ENCODE results near the gene RAB36.
A peak's percentile ranks its signal among the peaks of the same experiment; 100 is the strongest.

The RAB36 gene

GRCh38 chr22:23187211-23187610, 41.9 kb downstream of the RAB36 start:
- Histone ChIP-seq H2AFZ (ENCODE audit: low read length) (no peak overlapping the region), H3K4me3 (ENCODE audit: low read length, poor library complexity, severe bottlenecking) (peak overlapping the region; percentile 99), H3K27me3 (ENCODE audit: insufficient read depth, low read length, poor library complexity, severe bottlenecking) (no peaks in the 10 kb centered on the region), H3K4me2 (ENCODE audit: low read depth, low read length, poor library complexity, severe bottlenecking) (peak overlapping the region; percentile 81), H4K20me1 (ENCODE audit: insufficient read depth, low read length, poor library complexity, severe bottlenecking) (peaks cover 94% of the 10 kb centered on the region), H3K36me3 (ENCODE audit: insufficient read depth, low read length) (peaks cover 57% of the 10 kb centered on the region; the same call in 1 of the 2 replicates), H3K9me2 (replicated peaks; ENCODE audit: low read depth, low read length) (no peaks in the 10 kb centered on the region), H3K79me2 (ENCODE audit: insufficient read depth, low read length) (peaks cover 100% of the 10 kb centered on the region), H3F3A (ENCODE audit: low read depth) (peaks cover 4% of the 10 kb centered on the region), H3K9me3 (ENCODE audit: insufficient read depth, low read depth, low read length) (no peaks in the 10 kb centered on the region), H3K4me1 (ENCODE audit: insufficient read depth, low read length, poor library complexity, severe bottlenecking) (peaks cover 43% of the 10 kb centered on the region), H3K9ac (ENCODE audit: low read depth, low read length, poor library complexity, severe bottlenecking) (no peak overlapping the region)
- TF ChIP-seq CTCF (conservative IDR thresholded peaks at IDR 0.05; ENCODE audit: low read length) (no peak), EZH2phosphoT487 (IDR thresholded peaks at IDR 0.05; ENCODE audit: borderline replicate concordance) (no peak)

- H4K20me1 ChIP-seq (ENCODE audit: insufficient read depth, low read length, poor library complexity, severe bottlenecking), result peaks cover 94% of the 10 kb centered on the region
- H3K27me3 ChIP-seq (ENCODE audit: insufficient read depth, low read length, poor library complexity, severe bottlenecking), result no peaks in the 10 kb centered on the region
- H3K9ac ChIP-seq (ENCODE audit: low read depth, low read length, poor library complexity, severe bottlenecking), result no peak overlapping the region
- no peak overlapping the region for H2AFZ ChIP-seq (ENCODE audit: low read length)
- H3F3A ChIP-seq (ENCODE audit: low read depth), result peaks cover 4% of the 10 kb centered on the region
- peaks cover 48% of the 10 kb centered on the region for H3K4me1 ChIP-seq (ENCODE audit: insufficient read depth, low read length, poor library complexity, severe bottlenecking)
- H3K79me2 ChIP-seq (ENCODE audit: insufficient read depth, low read length), result peaks cover 100% of the 10 kb centered on the region
- peaks cover 66% of the 10 kb centered on the region; the same call in 1 of the 2 replicates for H3K36me3 ChIP-seq (ENCODE audit: insufficient read depth, low read length)
- no peak for TF ChIP-seq CTCF (conservative IDR thresholded peaks at IDR 0.05; ENCODE audit: low read length)
- TF ChIP-seq EZH2phosphoT487 (IDR thresholded peaks at IDR 0.05; ENCODE audit: borderline replicate concordance), result no peak
- H3K4me2 ChIP-seq (ENCODE audit: low read depth, low read length, poor library complexity, severe bottlenecking), result peak overlapping the region; percentile 81
- no peaks in the 10 kb centered on the region for H3K9me2 ChIP-seq (replicated peaks; ENCODE audit: low read depth, low read length)
- no peaks in the 10 kb centered on the region for H3K9me3 ChIP-seq (ENCODE audit: insufficient read depth, low read depth, low read length)
- peak overlapping the region; percentile 99 for H3K4me3 ChIP-seq (ENCODE audit: low read length, poor library complexity, severe bottlenecking)
These were observed 42.8 kb downstream of the RAB36 start for GRCh38 chr22:23187871-23188700.

- Histone ChIP-seq H3K27me3 (ENCODE audit: insufficient read depth, low read length, poor library complexity, severe bottlenecking) (no peaks in the 10 kb centered on the region), H3K9me2 (replicated peaks; ENCODE audit: low read depth, low read length) (no peaks in the 10 kb centered on the region), H4K20me1 (ENCODE audit: insufficient read depth, low read length, poor library complexity, severe bottlenecking) (peaks cover 95% of the 10 kb centered on the region), H3K36me3 (ENCODE audit: insufficient read depth, low read length) (peaks cover 83% of the 10 kb centered on the region; the same call in 1 of the 2 replicates), H3F3A (ENCODE audit: low read depth) (no peaks in the 10 kb centered on the region), H2AFZ (ENCODE audit: low read length) (no peak overlapping the region), H3K9me3 (ENCODE audit: insufficient read depth, low read depth, low read length) (no peaks in the 10 kb centered on the region), H3K79me2 (ENCODE audit: insufficient read depth, low read length) (peaks cover 100% of the 10 kb centered on the region), H3K4me2 (ENCODE audit: low read depth, low read length, poor library complexity, severe bottlenecking) (peak overlapping the region; percentile 26), H3K9ac (ENCODE audit: low read depth, low read length, poor library complexity, severe bottlenecking) (no peak overlapping the region), H3K4me1 (ENCODE audit: insufficient read depth, low read length, poor library complexity, severe bottlenecking) (peaks cover 48% of the 10 kb centered on the region), H3K4me3 (ENCODE audit: low read length, poor library complexity, severe bottlenecking) (no peak overlapping the region)
- TF ChIP-seq EZH2phosphoT487 (IDR thresholded peaks at IDR 0.05; ENCODE audit: borderline replicate concordance) (no peak), CTCF (conservative IDR thresholded peaks at IDR 0.05; ENCODE audit: low read length) (no peak)
These were observed 45.2 kb downstream of the RAB36 start for GRCh38 chr22:23190526-23190925.
